ENCODE data around the gene FAM120B.

Gene FAM120B

GRCh38 chr6:170360476-170360875 is 53.9 kb downstream of the FAM120B start:
- no peak for DNase-seq (ENCODE audit: low spot score)

- no peak for DNase-seq (ENCODE audit: low spot score)
Measured at GRCh38 chr6:170361335-170361734, 54.8 kb downstream of the FAM120B start.

- no peak for DNase-seq (ENCODE audit: low spot score)
Measured at GRCh38 chr6:170362121-170362520, 55.6 kb downstream of the FAM120B start.

- DNase-seq (ENCODE audit: low spot score): no peak
Measured at GRCh38 chr6:170363255-170363654, 56.7 kb downstream of the FAM120B start.

GRCh38 chr6:170365121-170365520 is 58.6 kb downstream of the FAM120B start:
- no peak for DNase-seq (ENCODE audit: low spot score)

- no peak for DNase-seq (ENCODE audit: low spot score)
Measured at GRCh38 chr6:170365593-170365992, 59.0 kb downstream of the FAM120B start.

GRCh38 chr6:170366248-170366960 is 59.8 kb downstream of the FAM120B start:
- no peak for DNase-seq (ENCODE audit: low spot score)

- DNase-seq (ENCODE audit: low spot score): no peak
Measured at GRCh38 chr6:170367241-170367640, 60.7 kb downstream of the FAM120B start.

GRCh38 chr6:170368544-170368943 is 62.0 kb downstream of the FAM120B start:
- DNase-seq (ENCODE audit: low spot score): no peak

GRCh38 chr6:170369403-170369802 is 62.8 kb downstream of the FAM120B start:
- DNase-seq (ENCODE audit: low spot score): no peak

GRCh38 chr6:170370416-170370815 is 63.9 kb downstream of the FAM120B start:
- no peak for DNase-seq (ENCODE audit: low spot score)

- DNase-seq (ENCODE audit: low spot score): no peak
Measured at GRCh38 chr6:170371080-170371479, 64.5 kb downstream of the FAM120B start.

- no peak for DNase-seq (ENCODE audit: low spot score)
Measured at GRCh38 chr6:170371588-170371987, 65.0 kb downstream of the FAM120B start.

- no peak for DNase-seq (ENCODE audit: low spot score)
Measured at GRCh38 chr6:170372380-170373325, 66.1 kb downstream of the FAM120B start.

- no peak for DNase-seq (ENCODE audit: low spot score)
Measured at GRCh38 chr6:170374571-170375444, 68.2 kb downstream of the FAM120B start.

GRCh38 chr6:170375661-170376060 is 69.1 kb downstream of the FAM120B start:
- DNase-seq (ENCODE audit: low spot score): no peak

- DNase-seq (ENCODE audit: low spot score): no peak
Measured at GRCh38 chr6:170376386-170377043, 70.0 kb downstream of the FAM120B start.

- no peak for DNase-seq (ENCODE audit: low spot score)
Measured at GRCh38 chr6:170378502-170378901, 71.9 kb downstream of the FAM120B start.

- no peak for DNase-seq (ENCODE audit: low spot score)
Measured at GRCh38 chr6:170381562-170381961, 75.0 kb downstream of the FAM120B start.

GRCh38 chr6:170383466-170384035 is 77.0 kb downstream of the FAM120B start:
- no peak for DNase-seq (ENCODE audit: low spot score)

- no peak for DNase-seq (ENCODE audit: low spot score)
Measured at GRCh38 chr6:170385506-170385905, 78.9 kb downstream of the FAM120B start.
